HCT116 (cell line): ENCODE results near the gene XYLT2. TPM values are rescaled to one million over a fixed set of nuclear protein-coding genes. Genes with fewer than 3 reads are reported as not detected.
A peak's percentile ranks its signal among the peaks of the same experiment; 100 is the strongest.

Experiments used
- ATAC-seq: fragments of 200-7000 bp; cut with Tn5 transposase; 2 replicates; pipeline ENCODE4 v1.9.1; 2020; ENCODE audit warnings: mild to moderate bottlenecking, moderate library complexity
- BruUV-seq: library from RNA; stranded (reverse); fragments of 400-500 nt; replicated peaks from 2 replicates; lab custom pipeline; 2021; lab: Mats Ljungman, UMichigan
- CTCF ChIA-PET: fragments of 300-600 bp; sonication (Branson Sonifier 250); formaldehyde crosslinking; loops from one replicate; lab custom pipeline; 2021; ENCODE audit warnings: antibody characterized with exemption; lab: Charles Lee
- POLR2A ChIA-PET: fragments of 300-600, 350-600 bp; sonication (Branson Sonifier 250); formaldehyde crosslinking; loops from one replicate; lab custom pipeline; 2021; ENCODE audit warnings: antibody characterized with exemption; lab: Charles Lee
- RAD21 ChIA-PET, 2 experiments: fragments of 300-600 bp; sonication (Branson Sonifier 250); formaldehyde crosslinking; loops; one replicate each; lab custom pipeline; 2023; ENCODE audit warnings: low total read pairs in 2 of 2; ENCODE audit not compliant: uncharacterized antibody in 2 of 2, unreplicated experiment in 2 of 2, low non-redundant PET in 1 of 2; lab: Charles Lee
- DNase-seq: peaks from one replicate; pipeline ENCODE4 v3.0.0-alpha.2; 2010; ENCODE audit warnings: low read depth, low spot score
- H2AFZ ChIP-seq: fragments of 200-600 bp; shearing (Covaris generic), sonication (generic); 2 replicates; pipeline ENCODE4 v1.6.1; 2017; ENCODE audit warnings: low read depth, mixed run types, mixed read lengths, antibody characterized with exemption, low read length; ENCODE audit not compliant: poor library complexity, severe bottlenecking
- H3K27ac ChIP-seq: 2 replicates; pipeline ENCODE4 v1.5.1; 2012; ENCODE audit warnings: low read depth, low read length
- H3K27me3 ChIP-seq: fragments of 200-600 bp; sonication (generic); 2 replicates; pipeline ENCODE4 v1.6.1; 2016; ENCODE audit warnings: mixed run types, low read length, mixed read lengths; ENCODE audit not compliant: insufficient read depth
- H3K36me3 ChIP-seq, 2 experiments: fragments of 200-500 bp in 1 of 2; fragments of 200-600 bp in 1 of 2; sonication (Bioruptor generic) in 1 of 2; sonication (generic) in 1 of 2; 2 replicates each; pipeline versions ENCODE4 v1.5.1 to v1.6.1; 2014 to 2016; ENCODE audit warnings: low read length in 2 of 2, inconsistent platforms in 1 of 2, mixed read lengths in 1 of 2, mixed run types in 1 of 2; ENCODE audit not compliant: insufficient read depth in 2 of 2, control insufficient read depth in 1 of 2
- H3K4me1 ChIP-seq, 2 experiments: fragments of 200-600 bp in 1 of 2; sonication (generic) in 1 of 2; 2 replicates each; pipeline versions ENCODE4 v1.5.1 to v1.6.1; 2012 to 2017; ENCODE audit warnings: low read length in 2 of 2, inconsistent platforms in 1 of 2, mild to moderate bottlenecking in 1 of 2, mixed read lengths in 1 of 2, mixed run types in 1 of 2, moderate library complexity in 1 of 2; ENCODE audit not compliant: insufficient read depth in 2 of 2, control insufficient read depth in 1 of 2
- H3K4me2 ChIP-seq: fragments of 200-600 bp; sonication (generic); 2 replicates; pipeline ENCODE4 v1.6.1; 2017; ENCODE audit warnings: mixed run types, low read length, mixed read lengths
- H3K4me3 ChIP-seq, 2 experiments: fragments of 200-600 bp in 1 of 2; sonication (generic) in 1 of 2; replicated peaks in 1 of 2; 2 replicates each; pipeline ENCODE4 v1.5.1; 2011 to 2016; ENCODE audit warnings: low read length in 2 of 2, control low read depth in 1 of 2, low read depth in 1 of 2, mild to moderate bottlenecking in 1 of 2, mixed read lengths in 1 of 2, mixed run types in 1 of 2
- H3K79me2 ChIP-seq: fragments of 200-600 bp; sonication (generic); 2 replicates; pipeline ENCODE4 v1.6.1; 2017; ENCODE audit warnings: mild to moderate bottlenecking, mixed run types, low read length, moderate library complexity, mixed read lengths; ENCODE audit not compliant: insufficient read depth
- H3K9ac ChIP-seq: fragments of 200-600 bp; sonication (generic); 2 replicates; pipeline ENCODE4 v1.6.1; 2016; ENCODE audit warnings: low read length, mixed read lengths
- H3K9me2 ChIP-seq: fragments of 200-600 bp; sonication (generic), shearing (Covaris generic); 2 replicates; pipeline ENCODE4 v1.6.1; 2017; ENCODE audit warnings: mixed run types, mild to moderate bottlenecking, moderate library complexity; ENCODE audit not compliant: insufficient read depth
- H3K9me3 ChIP-seq, 2 experiments: fragments of 200-500 bp in 1 of 2; fragments of 200-600 bp in 1 of 2; sonication (Bioruptor generic) in 1 of 2; sonication (generic) in 1 of 2; 2 replicates each; pipeline ENCODE4 v1.6.1; 2014 to 2017; ENCODE audit warnings: low read length in 2 of 2, mixed read lengths in 2 of 2, inconsistent platforms in 1 of 2, low read depth in 1 of 2, mild to moderate bottlenecking in 1 of 2, mixed run types in 1 of 2, moderate library complexity in 1 of 2; ENCODE audit not compliant: control insufficient read depth in 1 of 2, insufficient read depth in 1 of 2
- H4K20me1 ChIP-seq: fragments of 200-600 bp; sonication (generic), shearing (Covaris generic); 2 replicates; pipeline ENCODE4 v1.6.1; 2017; ENCODE audit warnings: mixed run types, mild to moderate bottlenecking, moderate library complexity; ENCODE audit not compliant: insufficient read depth
- CBX3 ChIP-seq: IDR thresholded peaks from 2 replicates; pipeline ENCODE4 v1.6.1; 2012; ENCODE audit warnings: low read depth
- CEBPB ChIP-seq: IDR thresholded peaks from 2 replicates; pipeline ENCODE4 v1.6.1; 2012; ENCODE audit warnings: low read depth
- EGR1 ChIP-seq: IDR thresholded peaks from 2 replicates; pipeline ENCODE4 v1.6.1; 2012; ENCODE audit warnings: low read depth
- ELF1 ChIP-seq: IDR thresholded peaks from 2 replicates; pipeline ENCODE4 v1.6.1; 2012; ENCODE audit warnings: low read depth, borderline replicate concordance
- EZH2 ChIP-seq: fragments of 200-600 bp; sonication (generic); IDR thresholded peaks from 2 replicates; pipeline ENCODE4 v1.6.1; 2017; ENCODE audit warnings: antibody characterized with exemption, mixed run types
- EZH2phosphoT487 ChIP-seq: fragments of 200-600 bp; IDR thresholded peaks from 2 replicates; pipeline ENCODE4 v1.6.1; 2018; ENCODE audit warnings: antibody characterized with exemption, borderline replicate concordance
- FOSL1 ChIP-seq: IDR thresholded peaks from 2 replicates; pipeline ENCODE4 v1.6.1; 2012; ENCODE audit warnings: low read depth
- JUND ChIP-seq: IDR thresholded peaks from 2 replicates; pipeline ENCODE4 v1.6.1; 2012
- POLR2A ChIP-seq: IDR thresholded peaks from 2 replicates; pipeline ENCODE4 v1.7.0; 2011; ENCODE audit warnings: borderline replicate concordance; ENCODE audit not compliant: insufficient read depth, insufficient read length; ENCODE audit errors: extremely low read depth
- POLR2AphosphoS5 ChIP-seq: IDR thresholded peaks from 2 replicates; pipeline ENCODE4 v1.6.1; 2011; ENCODE audit warnings: mild to moderate bottlenecking, low read depth, low read length, moderate library complexity
- RAD21 ChIP-seq: IDR thresholded peaks from 2 replicates; pipeline ENCODE4 v1.6.1; 2012; ENCODE audit warnings: low read depth, mild to moderate bottlenecking
- SIN3A ChIP-seq: IDR thresholded peaks from 2 replicates; pipeline ENCODE4 v1.6.1; 2012; ENCODE audit warnings: low read depth
- SRF ChIP-seq: IDR thresholded peaks from 2 replicates; pipeline ENCODE4 v1.6.1; 2012; ENCODE audit warnings: low read depth
- TCF7L2 ChIP-seq: IDR thresholded peaks from 2 replicates; pipeline ENCODE4 v1.7.0; 2011; ENCODE audit warnings: borderline replicate concordance, inconsistent platforms; ENCODE audit not compliant: insufficient read depth, insufficient read length; ENCODE audit errors: extremely low read depth
- YY1 ChIP-seq: IDR thresholded peaks from 2 replicates; pipeline ENCODE4 v1.6.1; 2011; ENCODE audit warnings: low read length, low read depth, moderate library complexity, mild to moderate bottlenecking; ENCODE audit not compliant: insufficient replicate concordance; ENCODE audit errors: extremely low read depth
- ZFX ChIP-seq: fragments of 450-650 bp; IDR thresholded peaks from 2 replicates; pipeline ENCODE4 v1.6.1; 2017
- ZNF274 ChIP-seq: fragments of 200-500 bp; sonication (Bioruptor generic); IDR thresholded peaks from 2 replicates; pipeline ENCODE4 v1.6.1; 2014; ENCODE audit warnings: mild to moderate bottlenecking, low read depth, low read length, inconsistent platforms
- intact Hi-C: fragments of 100-400 bp; cut with micrococcal nuclease; formaldehyde crosslinking; loops from 2 replicates; pipeline ENCODE4 v1.10.0; 2022
- total RNA-seq: library from RNA; stranded (reverse); gene quantifications from one replicate; pipeline ENCODE4 v1.2.1, GENCODE V29; 2021; ENCODE audit not compliant: unreplicated experiment
- TF ChIP-seq, protein P1 (sequence below): IDR thresholded peaks from 2 replicates; pipeline ENCODE4 v1.6.1; 2012
- TF ChIP-seq, protein P2 (sequence below): IDR thresholded peaks from 2 replicates; pipeline ENCODE4 v1.6.1; 2012; ENCODE audit warnings: low read depth
- TF ChIP-seq, protein P3 (sequence below): IDR thresholded peaks from 2 replicates; pipeline ENCODE4 v1.6.1; 2012

XYLT2 gene
- total RNA-seq, 1 experiment from 2014 or later: 37.5 TPM

DNA sequence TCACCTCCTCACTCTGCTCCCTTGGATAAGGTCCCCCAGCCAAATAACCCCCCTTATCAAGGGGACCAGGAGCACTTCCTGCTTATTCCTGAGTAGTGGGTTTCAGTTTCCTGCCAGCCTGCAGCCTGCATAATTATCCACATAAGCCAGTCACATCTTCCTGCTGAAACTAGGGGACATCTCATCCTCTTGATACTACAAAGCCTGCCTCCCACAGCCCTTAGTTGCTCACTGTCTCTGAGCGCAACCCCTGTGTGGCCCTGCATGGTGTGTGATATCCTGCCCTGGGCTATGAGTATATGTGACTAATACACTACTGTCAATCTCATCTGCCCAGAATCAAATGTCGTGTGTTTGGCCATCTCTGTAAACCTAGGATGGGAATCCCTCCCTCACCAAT lies 8.0 kb upstream of the XYLT2 start:
- ChIA-PET RAD21 (no interaction called here), POLR2A (no interaction called here), CTCF (interaction anchor here (1.1 kb wide), 1 partner anchor 138 kb away, joined by 4 read pairs; no protein-coding TSS in a partner anchor)
- Histone ChIP-seq H3K79me2 (no peaks in the 10 kb centered on the region), H2AFZ (no peak overlapping the region), H3K4me3 (no peak overlapping the region), H3K4me1 (peaks cover 0 to 4% of the 10 kb centered on the region in 2 experiments; a peak in 2 of 4 replicates), H3K27ac (no peak overlapping the region), H3K36me3 (no peaks in the 10 kb centered on the region), H4K20me1 (no peaks in the 10 kb centered on the region), H3K9ac (no peak overlapping the region), H3K4me2 (no peak overlapping the region), H3K9me2 (no peaks in the 10 kb centered on the region), H3K9me3 (no peaks in the 10 kb centered on the region), H3K27me3 (no peaks in the 10 kb centered on the region)
- TF ChIP-seq JUND (no peak), EZH2phosphoT487 (no peak), EZH2 (no peak), CBX3 (no peak), ZFX (no peak), EGR1 (no peak), ZNF274 (no peak), ELF1 (no peak), POLR2AphosphoS5 (no peak), FOSL1 (no peak), RAD21 (no peak), SRF (no peak), SIN3A (no peak), TCF7L2 (no peak), YY1 (no peak), POLR2A (no peak), CEBPB (no peak)
- TF ChIP-seq, protein P1, sequence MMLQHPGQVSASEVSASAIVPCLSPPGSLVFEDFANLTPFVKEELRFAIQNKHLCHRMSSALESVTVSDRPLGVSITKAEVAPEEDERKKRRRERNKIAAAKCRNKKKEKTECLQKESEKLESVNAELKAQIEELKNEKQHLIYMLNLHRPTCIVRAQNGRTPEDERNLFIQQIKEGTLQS: no peak
- TF ChIP-seq, protein P2, sequence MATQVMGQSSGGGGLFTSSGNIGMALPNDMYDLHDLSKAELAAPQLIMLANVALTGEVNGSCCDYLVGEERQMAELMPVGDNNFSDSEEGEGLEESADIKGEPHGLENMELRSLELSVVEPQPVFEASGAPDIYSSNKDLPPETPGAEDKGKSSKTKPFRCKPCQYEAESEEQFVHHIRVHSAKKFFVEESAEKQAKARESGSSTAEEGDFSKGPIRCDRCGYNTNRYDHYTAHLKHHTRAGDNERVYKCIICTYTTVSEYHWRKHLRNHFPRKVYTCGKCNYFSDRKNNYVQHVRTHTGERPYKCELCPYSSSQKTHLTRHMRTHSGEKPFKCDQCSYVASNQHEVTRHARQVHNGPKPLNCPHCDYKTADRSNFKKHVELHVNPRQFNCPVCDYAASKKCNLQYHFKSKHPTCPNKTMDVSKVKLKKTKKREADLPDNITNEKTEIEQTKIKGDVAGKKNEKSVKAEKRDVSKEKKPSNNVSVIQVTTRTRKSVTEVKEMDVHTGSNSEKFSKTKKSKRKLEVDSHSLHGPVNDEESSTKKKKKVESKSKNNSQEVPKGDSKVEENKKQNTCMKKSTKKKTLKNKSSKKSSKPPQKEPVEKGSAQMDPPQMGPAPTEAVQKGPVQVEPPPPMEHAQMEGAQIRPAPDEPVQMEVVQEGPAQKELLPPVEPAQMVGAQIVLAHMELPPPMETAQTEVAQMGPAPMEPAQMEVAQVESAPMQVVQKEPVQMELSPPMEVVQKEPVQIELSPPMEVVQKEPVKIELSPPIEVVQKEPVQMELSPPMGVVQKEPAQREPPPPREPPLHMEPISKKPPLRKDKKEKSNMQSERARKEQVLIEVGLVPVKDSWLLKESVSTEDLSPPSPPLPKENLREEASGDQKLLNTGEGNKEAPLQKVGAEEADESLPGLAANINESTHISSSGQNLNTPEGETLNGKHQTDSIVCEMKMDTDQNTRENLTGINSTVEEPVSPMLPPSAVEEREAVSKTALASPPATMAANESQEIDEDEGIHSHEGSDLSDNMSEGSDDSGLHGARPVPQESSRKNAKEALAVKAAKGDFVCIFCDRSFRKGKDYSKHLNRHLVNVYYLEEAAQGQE: no peak
- TF ChIP-seq, protein P3, sequence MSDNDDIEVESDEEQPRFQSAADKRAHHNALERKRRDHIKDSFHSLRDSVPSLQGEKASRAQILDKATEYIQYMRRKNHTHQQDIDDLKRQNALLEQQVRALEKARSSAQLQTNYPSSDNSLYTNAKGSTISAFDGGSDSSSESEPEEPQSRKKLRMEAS: no peak
- intact Hi-C loops: no loop called here
- no TSS peak for BruUV-seq
- ATAC-seq (peak; percentile 42; the same call in 1 of the 2 replicates), DNase-seq (no peak)
